ENCODE results near the gene C4A. TPM values are rescaled to one million over a fixed set of nuclear protein-coding genes. Genes with fewer than 3 reads are reported as not detected.
"Not testable (repeated sequence)": the region's sequence is repeated elsewhere in the genome, so short reads cannot be mapped to it uniquely, and the experiment has no call there.

The C4A gene
- total and polyA plus RNA-seq, 2 of the 13 experiments (the other 11 are each of a cell fraction or from before 2014, with no cell fraction given) = 165 to 478 TPM

- ATAC-seq (peak; percentile 79), FAIRE-seq (peak; percentile 100)
- H3K27ac ChIP-seq (ENCODE audit: extremely low read length, insufficient read depth, low read length); H3K9ac ChIP-seq (ENCODE audit: insufficient read depth, low read depth, low read length); POLR2A ChIA-PET; H3K27me3 ChIP-seq (ENCODE audit: control insufficient read depth in 1 of 2, insufficient read depth in 2 of 2, low read length in 2 of 2); H2AFZ ChIP-seq (ENCODE audit: low read length); in situ Hi-C loops (cut with HindIII; ENCODE audit: extremely low pct_ligation_motif_present, low pct_unique_long_range_greater_than_20kb); H3K9me3 ChIP-seq (ENCODE audit: low read length); CTCF ChIA-PET (ENCODE audit: low intra/inter-chr PET ratio, low total read pairs); H3K4me3 ChIP-seq (replicated peaks in 1 of 3; ENCODE audit: insufficient read depth in 1 of 3, low read depth in 2 of 3, low read length in 3 of 3); intact Hi-C loops (cut with micrococcal nuclease; ENCODE audit: unreplicated experiment); H3K36me3 ChIP-seq (replicated peaks in 1 of 2; ENCODE audit: control insufficient read depth in 1 of 2, insufficient read depth in 2 of 2, low read length in 2 of 2); BruUV-seq (replicated peaks); H3K4me2 ChIP-seq (ENCODE audit: low read depth, low read length); H3K79me2 ChIP-seq (ENCODE audit: insufficient read depth, low read length); DNase-seq (ENCODE audit: low spot score); H4K20me1 ChIP-seq (ENCODE audit: insufficient read depth, low read length): not testable (repeated sequence)
- no CpG with 5 or more reads among the region's 15 CpGs for WGBS (ENCODE audit: low lambda C conversion rate)
- peaks cover 31% of the 10 kb centered on the region for H3K4me1 ChIP-seq (ENCODE audit: insufficient read depth, low read length)
These were observed 20.9 kb downstream of the C4A start for GRCh38 chr6:32002546-32003268.

DNA sequence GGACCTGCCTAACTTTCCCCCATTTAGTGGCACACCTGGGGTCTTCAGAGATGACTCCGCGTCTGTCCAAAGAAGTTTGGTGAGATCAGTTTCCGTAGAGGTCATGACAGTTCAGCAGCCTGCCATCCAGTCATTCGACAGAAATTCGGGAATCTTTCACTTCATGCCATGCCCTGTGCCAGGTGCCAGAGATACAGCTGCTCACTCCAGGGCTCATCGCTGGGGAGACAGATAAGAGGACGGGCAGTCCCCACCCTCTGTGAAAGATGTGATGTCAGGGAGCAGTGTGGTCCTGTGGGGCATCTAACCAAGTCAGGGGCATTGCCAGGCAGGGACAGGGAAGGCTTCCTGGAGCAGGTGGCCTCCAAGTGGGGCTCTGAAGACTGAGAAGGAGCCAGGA is 21.4 kb downstream of the C4A start:
- H3K36me3 ChIP-seq (replicated peaks in 1 of 2; ENCODE audit: control insufficient read depth in 1 of 2, insufficient read depth in 2 of 2, low read length in 2 of 2); H2AFZ ChIP-seq (ENCODE audit: low read length); BruUV-seq (replicated peaks); CTCF ChIA-PET (ENCODE audit: low intra/inter-chr PET ratio, low total read pairs); H3K79me2 ChIP-seq (ENCODE audit: insufficient read depth, low read length); DNase-seq (ENCODE audit: low spot score); H3K27ac ChIP-seq (ENCODE audit: extremely low read length, insufficient read depth, low read length); H3K27me3 ChIP-seq (ENCODE audit: control insufficient read depth in 1 of 2, insufficient read depth in 2 of 2, low read length in 2 of 2); in situ Hi-C loops (cut with HindIII; ENCODE audit: extremely low pct_ligation_motif_present, low pct_unique_long_range_greater_than_20kb); H3K4me2 ChIP-seq (ENCODE audit: low read depth, low read length); intact Hi-C loops (cut with micrococcal nuclease; ENCODE audit: unreplicated experiment); FAIRE-seq; H3K9ac ChIP-seq (ENCODE audit: insufficient read depth, low read depth, low read length); H3K9me3 ChIP-seq (ENCODE audit: low read length); POLR2A ChIA-PET; H4K20me1 ChIP-seq (ENCODE audit: insufficient read depth, low read length); H3K4me3 ChIP-seq (replicated peaks in 1 of 3; ENCODE audit: insufficient read depth in 1 of 3, low read depth in 2 of 3, low read length in 3 of 3): not testable (repeated sequence)
- peaks cover 31% of the 10 kb centered on the region for H3K4me1 ChIP-seq (ENCODE audit: insufficient read depth, low read length)
- WGBS (ENCODE audit: low lambda C conversion rate) = no CpG with 5 or more reads among the region's 7 CpGs
- ATAC-seq = peak; percentile 1

DNA sequence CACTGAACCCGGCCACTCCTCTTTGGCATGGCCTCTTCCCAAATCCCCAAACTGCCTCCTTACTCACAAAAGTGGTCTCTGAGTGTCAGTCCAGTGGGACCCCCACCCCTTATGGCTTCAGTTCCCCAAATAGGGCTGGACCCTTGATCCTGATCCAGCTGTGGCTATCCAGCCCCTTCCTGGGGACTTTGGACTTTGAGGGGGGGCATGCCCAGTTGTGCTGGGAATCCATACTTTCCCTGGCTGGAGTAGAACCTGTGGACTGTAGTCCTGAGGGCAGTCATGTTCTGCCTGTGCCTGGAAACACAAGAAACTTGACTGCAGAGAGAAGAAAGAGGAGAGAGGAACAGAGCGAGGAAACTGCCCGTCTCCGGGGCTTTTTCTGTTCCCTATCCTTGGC is 22.5 kb downstream of the C4A start:
- peak; percentile 1 for DNase-seq (ENCODE audit: low spot score)
- TF ChIP-seq SAP130 (CRISPR knock-in tag; IDR thresholded peaks at IDR 0.05; ENCODE audit: low read depth) = 0 out of 2 replicates have a peak, but pooled peaks have one; percentile 31
- TF ChIP-seq ZNF740 (CRISPR knock-in tag; IDR thresholded peaks at IDR 0.05) = peak; percentile 24; the same call in 1 of the 2 replicates
- 0 out of 2 replicates have a peak, but pooled peaks have one; percentile 19 for TF ChIP-seq SP5 (CRISPR knock-in tag; IDR thresholded peaks at IDR 0.05; ENCODE audit: borderline replicate concordance, low read depth)
- peak; percentile 82 for TF ChIP-seq HNF4A (CRISPR knock-in tag; IDR thresholded peaks at IDR 0.05)
- TF ChIP-seq PATZ1 (CRISPR knock-in tag; IDR thresholded peaks at IDR 0.05) = peak; percentile 48; the same call in 1 of the 2 replicates
- TF ChIP-seq ZFP1 (CRISPR knock-in tag; IDR thresholded peaks at IDR 0.05) = peak; percentile 64; the same call in 1 of the 2 replicates

More for the DNA sequence above, 22.5 kb downstream of the C4A start:
- H3K9me3 ChIP-seq (ENCODE audit: low read length); H3K36me3 ChIP-seq (replicated peaks in 1 of 2; ENCODE audit: control insufficient read depth in 1 of 2, insufficient read depth in 2 of 2, low read length in 2 of 2); in situ Hi-C loops (cut with HindIII; ENCODE audit: extremely low pct_ligation_motif_present, low pct_unique_long_range_greater_than_20kb); POLR2A ChIA-PET; H4K20me1 ChIP-seq (ENCODE audit: insufficient read depth, low read length); H3K27ac ChIP-seq (ENCODE audit: extremely low read length, insufficient read depth, low read length); H3K27me3 ChIP-seq (ENCODE audit: control insufficient read depth in 1 of 2, insufficient read depth in 2 of 2, low read length in 2 of 2); intact Hi-C loops (cut with micrococcal nuclease; ENCODE audit: unreplicated experiment); ATAC-seq; H3K4me3 ChIP-seq (replicated peaks in 1 of 3; ENCODE audit: insufficient read depth in 1 of 3, low read depth in 2 of 3, low read length in 3 of 3); H3K4me2 ChIP-seq (ENCODE audit: low read depth, low read length); BruUV-seq (replicated peaks); H2AFZ ChIP-seq (ENCODE audit: low read length); FAIRE-seq; H3K79me2 ChIP-seq (ENCODE audit: insufficient read depth, low read length); H3K9ac ChIP-seq (ENCODE audit: insufficient read depth, low read depth, low read length); CTCF ChIA-PET (ENCODE audit: low intra/inter-chr PET ratio, low total read pairs): not testable (repeated sequence)
- H3K4me1 ChIP-seq (ENCODE audit: insufficient read depth, low read length) = peaks cover 31% of the 10 kb centered on the region
- 91% methylated on average over 4 of the region's 4 CpGs for WGBS (ENCODE audit: low lambda C conversion rate)

All from HepG2 (cell line).